Endothelial cell of umbilical vein (primary cell): ENCODE results near the gene ADRM1. TPM values are rescaled to one million over a fixed set of nuclear protein-coding genes. Genes with fewer than 3 reads are reported as not detected.

Experiments
- BruUV-seq: library from RNA; stranded (reverse); fragments of 400-500 nt; replicated peaks from 2 replicates; lab custom pipeline; 2021; lab: Mats Ljungman, UMichigan
- CTCF ChIA-PET: fragments of 300-600, 350-600 bp; sonication (Branson Sonifier 250); formaldehyde crosslinking; loops from one replicate; lab custom pipeline; 2021; ENCODE audit warnings: antibody characterized with exemption, inconsistent platforms; lab: Charles Lee
- POLR2A ChIA-PET: fragments of 300-600, 350-600 bp; sonication (Branson Sonifier 250); formaldehyde crosslinking; loops from one replicate; lab custom pipeline; 2021; ENCODE audit warnings: antibody characterized with exemption, inconsistent platforms; lab: Charles Lee
- DNase-seq: peaks from one replicate; pipeline ENCODE4 v3.0.0-alpha.2; 2011; ENCODE audit warnings: low read depth, low spot score
- FAIRE-seq: peaks from 2 replicates; lab custom pipeline; 2011; peaks lifted over from hg19 to GRCh38; lab: Jason Lieb, UNC
- H2AFZ ChIP-seq: 2 replicates; pipeline ENCODE4 v1.6.0; 2012; ENCODE audit warnings: low read depth, low read length, control low read depth, inconsistent platforms
- H3K27ac ChIP-seq: 2 replicates; pipeline ENCODE4 v1.5.1; 2011; ENCODE audit warnings: low read depth, mild to moderate bottlenecking, control low read depth, low read length, moderate library complexity; ENCODE audit not compliant: insufficient read depth
- H3K27me3 ChIP-seq, 2 experiments: 2 replicates each; pipeline versions ENCODE4 v1.6.0 to v1.6.1; 2011; ENCODE audit warnings: low read length in 2 of 2, mixed read lengths in 1 of 2; ENCODE audit not compliant: control insufficient read depth in 2 of 2, insufficient read depth in 2 of 2
- H3K36me3 ChIP-seq, 2 experiments: 2 replicates in 1 of 2; 3 replicates in 1 of 2; pipeline ENCODE4 v1.5.1; 2011; ENCODE audit warnings: low read length in 2 of 2, mild to moderate bottlenecking in 1 of 2, moderate library complexity in 1 of 2; ENCODE audit not compliant: control insufficient read depth in 2 of 2, insufficient read depth in 2 of 2; ENCODE audit errors: extremely low read depth in 1 of 2
- H3K4me1 ChIP-seq: 3 replicates; pipeline ENCODE4 v1.5.1; 2011; ENCODE audit warnings: mild to moderate bottlenecking, low read length; ENCODE audit not compliant: control insufficient read depth, insufficient read depth; ENCODE audit errors: extremely low read depth
- H3K4me2 ChIP-seq: 2 replicates; pipeline ENCODE4 v1.6.1; 2011; ENCODE audit warnings: low read length, control low read depth, mixed read lengths; ENCODE audit not compliant: insufficient read depth
- H3K4me3 ChIP-seq, 3 experiments: fragments of 200-600 bp in 1 of 3; sonication (generic), shearing (Covaris generic) in 1 of 3; replicated peaks in 1 of 3; 2 replicates each; pipeline ENCODE4 v1.5.1; 2011 to 2016; ENCODE audit warnings: control low read depth in 3 of 3, low read length in 3 of 3, mild to moderate bottlenecking in 2 of 3, inconsistent platforms in 1 of 3, low read depth in 1 of 3, moderate library complexity in 1 of 3; ENCODE audit not compliant: insufficient read depth in 1 of 3
- H3K79me2 ChIP-seq: 2 replicates; pipeline ENCODE4 v1.6.0; 2012; ENCODE audit warnings: low read length, inconsistent platforms; ENCODE audit not compliant: control insufficient read depth, insufficient read depth
- H3K9ac ChIP-seq: replicated peaks from 2 replicates; pipeline ENCODE3; 2011; ENCODE audit warnings: low read length, control low read depth; ENCODE audit not compliant: insufficient read depth; ENCODE audit errors: extremely low read depth
- H3K9me1 ChIP-seq: replicated peaks from 3 replicates; pipeline ENCODE4 v1.6.0; 2011; ENCODE audit warnings: mild to moderate bottlenecking, low read length; ENCODE audit not compliant: control insufficient read depth, insufficient read depth; ENCODE audit errors: extremely low read depth
- H3K9me3 ChIP-seq: replicated peaks from 2 replicates; pipeline ENCODE4 v1.5.1; 2012; ENCODE audit warnings: low read length, inconsistent platforms; ENCODE audit not compliant: control insufficient read depth, insufficient read depth
- H4K20me1 ChIP-seq: replicated peaks from 2 replicates; pipeline ENCODE3; 2011; ENCODE audit warnings: mild to moderate bottlenecking, low read length; ENCODE audit not compliant: control insufficient read depth, insufficient read depth; ENCODE audit errors: extremely low read depth
- EZH2 ChIP-seq: IDR thresholded peaks from 2 replicates; pipeline ENCODE4 v1.6.1; 2012; ENCODE audit warnings: borderline replicate concordance, low read depth, mild to moderate bottlenecking, moderate library complexity, low read length, inconsistent platforms; ENCODE audit not compliant: severe bottlenecking
- FOS ChIP-seq: IDR thresholded peaks from 2 replicates; pipeline ENCODE4 v1.6.1; 2011; ENCODE audit warnings: mild to moderate bottlenecking, low read length, moderate library complexity, borderline replicate concordance; ENCODE audit not compliant: insufficient read depth
- GATA2 ChIP-seq: IDR thresholded peaks from 2 replicates; pipeline ENCODE4 v1.7.0; 2011; ENCODE audit warnings: low read depth, mild to moderate bottlenecking, moderate library complexity, mixed read lengths, low read length; ENCODE audit not compliant: insufficient read length, insufficient read depth
- JUN ChIP-seq: IDR thresholded peaks from 2 replicates; pipeline ENCODE4 v1.6.1; 2011; ENCODE audit warnings: borderline replicate concordance, low read depth; ENCODE audit not compliant: insufficient read length, insufficient read depth
- MAX ChIP-seq: IDR thresholded peaks from 2 replicates; pipeline ENCODE4 v1.6.1; 2011; ENCODE audit not compliant: insufficient read depth, insufficient read length
- MYC ChIP-seq: IDR thresholded peaks from one replicate; pipeline ENCODE4 v1.6.1; 2011; ENCODE audit warnings: mild to moderate bottlenecking, low read depth, low read length
- POLR2A ChIP-seq: IDR thresholded peaks from 2 replicates; pipeline ENCODE4 v1.6.1; 2012; ENCODE audit warnings: low read depth, mild to moderate bottlenecking, control low read depth, low read length
- POLR2AphosphoS5 ChIP-seq: IDR thresholded peaks from 2 replicates; pipeline ENCODE4 v1.6.1; 2012; ENCODE audit warnings: low read depth, mild to moderate bottlenecking, control low read depth, low read length, moderate library complexity; ENCODE audit not compliant: insufficient read depth
- dilution Hi-C: fragments of 300-500 bp; cut with MboI; formaldehyde crosslinking; loops from one replicate; pipeline ENCODE4 v1.15.0; 2019; ENCODE audit warnings: low sequenced_read_pairs; ENCODE audit not compliant: extremely low pct_ligation_motif_present
- intact Hi-C: fragments of 100-400 bp; cut with micrococcal nuclease; formaldehyde crosslinking; loops from one replicate; pipeline ENCODE4 v1.10.0; 2022
- polyA plus RNA-seq, 4 experiments: library from polyadenylated mRNA; depleted of rRNA in 3 of 4; stranded (reverse) in 3 of 4; unstranded in 1 of 4; fragments of >200 nt; gene quantifications; 2 replicates each; pipeline versions ENCODE4 v1.2.1 to v1.2.3, GENCODE V29; 2011 to 2012; ENCODE audit warnings: missing spikeins in 1 of 4
- total RNA-seq: library from RNA; stranded (reverse); gene quantifications from 2 replicates; pipeline ENCODE4 v1.2.3, GENCODE V29; 2021
- TF ChIP-seq, protein P1 (sequence below), 2 donors: IDR thresholded peaks; 1 replicate in 1 of 2; 2 replicates in 1 of 2; pipeline ENCODE4 v1.5.1; 2011; ENCODE audit warnings: low read length in 2 of 2, mild to moderate bottlenecking in 2 of 2, moderate library complexity in 2 of 2, control low read depth in 1 of 2, inconsistent platforms in 1 of 2, low read depth in 1 of 2; ENCODE audit not compliant: insufficient read depth in 1 of 2; ENCODE audit errors: extremely low read depth in 1 of 2

Gene ADRM1
- total and polyA plus RNA-seq, 2 donors (not counting 3 experiments of a cell fraction or from before 2014, with no cell fraction given): 154 to 179 TPM

DNA sequence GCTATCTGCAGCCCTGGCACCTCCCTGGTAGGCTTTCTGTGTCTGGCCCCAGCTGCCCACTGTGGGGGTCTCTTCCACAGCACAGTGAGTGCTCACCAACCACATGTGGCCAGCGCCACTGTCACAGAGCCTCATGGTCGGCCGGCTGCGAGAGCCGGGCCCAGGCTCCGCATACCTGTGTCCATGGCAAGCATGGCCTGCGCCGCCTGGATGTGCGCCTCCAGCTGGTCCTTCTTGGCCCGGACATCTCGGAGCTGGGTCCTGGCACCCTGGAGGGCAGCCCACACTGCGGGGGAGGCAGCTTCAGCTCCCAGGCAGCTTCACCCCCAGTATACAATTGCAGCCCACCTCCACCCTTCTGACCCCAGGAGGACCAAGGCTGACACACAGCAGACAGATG lies 13.0 kb downstream of the ADRM1 start:
- Histone ChIP-seq H3K79me2 (peaks cover 4% of the 10 kb centered on the region), H3K4me1 (no peaks in the 10 kb centered on the region), H3K9me1 (no peaks in the 10 kb centered on the region), H4K20me1 (no peaks in the 10 kb centered on the region), H3K9ac (no peak overlapping the region), H3K9me3 (no peaks in the 10 kb centered on the region), H3K4me2 (no peak overlapping the region), H2AFZ (no peak overlapping the region), H3K4me3 (no peak overlapping the region), H3K27me3 (no peaks in the 10 kb centered on the region), H3K27ac (no peak overlapping the region), H3K36me3 (peaks cover 15 to 61% of the 10 kb centered on the region in 2 experiments)
- ChIA-PET POLR2A (no interaction called here), CTCF (interaction anchor here (1.2 to 1.7 kb wide), 2 partner anchors 60 to 67 kb away, joined by 4 to 5 read pairs; no protein-coding TSS in a partner anchor)
- FAIRE-seq: no peak
- TF ChIP-seq, protein P1, sequence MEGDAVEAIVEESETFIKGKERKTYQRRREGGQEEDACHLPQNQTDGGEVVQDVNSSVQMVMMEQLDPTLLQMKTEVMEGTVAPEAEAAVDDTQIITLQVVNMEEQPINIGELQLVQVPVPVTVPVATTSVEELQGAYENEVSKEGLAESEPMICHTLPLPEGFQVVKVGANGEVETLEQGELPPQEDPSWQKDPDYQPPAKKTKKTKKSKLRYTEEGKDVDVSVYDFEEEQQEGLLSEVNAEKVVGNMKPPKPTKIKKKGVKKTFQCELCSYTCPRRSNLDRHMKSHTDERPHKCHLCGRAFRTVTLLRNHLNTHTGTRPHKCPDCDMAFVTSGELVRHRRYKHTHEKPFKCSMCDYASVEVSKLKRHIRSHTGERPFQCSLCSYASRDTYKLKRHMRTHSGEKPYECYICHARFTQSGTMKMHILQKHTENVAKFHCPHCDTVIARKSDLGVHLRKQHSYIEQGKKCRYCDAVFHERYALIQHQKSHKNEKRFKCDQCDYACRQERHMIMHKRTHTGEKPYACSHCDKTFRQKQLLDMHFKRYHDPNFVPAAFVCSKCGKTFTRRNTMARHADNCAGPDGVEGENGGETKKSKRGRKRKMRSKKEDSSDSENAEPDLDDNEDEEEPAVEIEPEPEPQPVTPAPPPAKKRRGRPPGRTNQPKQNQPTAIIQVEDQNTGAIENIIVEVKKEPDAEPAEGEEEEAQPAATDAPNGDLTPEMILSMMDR (IDR thresholded peaks at IDR 0.05; ENCODE audit: extremely low read depth in 1 of 2, insufficient read depth in 1 of 2, low read depth in 1 of 2, low read length in 2 of 2): no peak
- TF ChIP-seq EZH2 (no peak), POLR2AphosphoS5 (no peak), GATA2 (no peak), MYC (no peak), MAX (no peak), FOS (no peak), JUN (no peak), POLR2A (no peak)
- no TSS peak for BruUV-seq
- dilution Hi-C loops: no loop called here
- intact Hi-C loops: no loop called here
- no peak for DNase-seq
